Osteoblast (primary cell): ENCODE measurements around the gene CYP4F12. TPM values are rescaled to one million over a fixed set of nuclear protein-coding genes. Genes with fewer than 3 reads are reported as not detected.

Experiments used
- DNase-seq: peaks from one replicate; pipeline ENCODE4 v3.0.0; 2011; ENCODE audit warnings: low spot score, mixed read lengths; ENCODE audit not compliant: insufficient read length; ENCODE audit errors: missing footprints
- H2AFZ ChIP-seq: 2 replicates; pipeline ENCODE4 v1.6.0; 2011; ENCODE audit warnings: mild to moderate bottlenecking, low read length
- H3K27ac ChIP-seq: 2 replicates; pipeline ENCODE4 v1.5.1; 2011; ENCODE audit warnings: mild to moderate bottlenecking, low read depth, low read length, moderate library complexity
- H3K27me3 ChIP-seq: 2 replicates; pipeline ENCODE4 v1.6.0; 2012; ENCODE audit warnings: mild to moderate bottlenecking, control low read depth, inconsistent platforms, low read length, moderate library complexity; ENCODE audit not compliant: insufficient read depth
- H3K36me3 ChIP-seq: 2 replicates; pipeline ENCODE4 v1.5.1; 2011; ENCODE audit warnings: mild to moderate bottlenecking, low read length, control low read depth, moderate library complexity; ENCODE audit not compliant: insufficient read depth
- H3K4me1 ChIP-seq: 2 replicates; pipeline ENCODE4 v1.5.1; 2011; ENCODE audit warnings: mild to moderate bottlenecking, low read length, control low read depth, moderate library complexity; ENCODE audit not compliant: insufficient read depth
- H3K4me2 ChIP-seq: 2 replicates; pipeline ENCODE4 v1.6.0; 2011; ENCODE audit warnings: mild to moderate bottlenecking, low read length; ENCODE audit not compliant: insufficient read depth
- H3K4me3 ChIP-seq: fragments of 200-600 bp; sonication (generic); 3 replicates; pipeline ENCODE4 v1.5.1; 2012; ENCODE audit warnings: mild to moderate bottlenecking, low read length, inconsistent platforms; ENCODE audit not compliant: insufficient read depth
- H3K79me2 ChIP-seq: 2 replicates; pipeline ENCODE4 v1.6.0; 2012; ENCODE audit warnings: mild to moderate bottlenecking, low read length, control low read depth, inconsistent platforms; ENCODE audit not compliant: insufficient read depth
- H3K9me3 ChIP-seq: 2 replicates; pipeline ENCODE4 v1.5.1; 2011; ENCODE audit warnings: low read depth, low read length, control low read depth
- H4K20me1 ChIP-seq: 2 replicates; pipeline ENCODE4 v1.6.0; 2012; ENCODE audit warnings: mild to moderate bottlenecking, low read length, control low read depth; ENCODE audit not compliant: insufficient read depth
- CTCF ChIP-seq: IDR thresholded peaks from 2 replicates; pipeline ENCODE4 v1.5.1; 2011; ENCODE audit warnings: mild to moderate bottlenecking, low read depth, low read length, moderate library complexity; ENCODE audit errors: extremely low read depth
- total RNA-seq: library from RNA; depleted of rRNA; stranded (reverse); fragments of >200 nt; gene quantifications from 2 replicates; pipeline ENCODE4 v1.2.3, GENCODE V29; 2012

The CYP4F12 gene
- total RNA-seq, 1 donor: not detected

- Histone ChIP-seq H3K36me3 (no peaks in the 10 kb centered on the region), H3K9me3 (no peaks in the 10 kb centered on the region), H3K79me2 (no peaks in the 10 kb centered on the region), H3K4me2 (no peak overlapping the region), H3K4me1 (no peaks in the 10 kb centered on the region), H3K4me3 (no peak overlapping the region), H4K20me1 (no peaks in the 10 kb centered on the region), H2AFZ (no peak overlapping the region), H3K27me3 (no peaks in the 10 kb centered on the region), H3K27ac (no peak overlapping the region)
- no peak for TF ChIP-seq CTCF
- no peak for DNase-seq
Measured at GRCh38 chr19:15722956-15723355, 50.1 kb downstream of the CYP4F12 start.

- no peak for DNase-seq
- no peak within 1 kb of the TSS for H3K4me3 ChIP-seq
- H3K36me3 ChIP-seq: no peaks in the 10 kb centered on the region
- no peaks in the 10 kb centered on the region for H4K20me1 ChIP-seq
- H3K27ac ChIP-seq: no peak within 1 kb of the TSS
- no peaks in the 10 kb centered on the region for H3K27me3 ChIP-seq
- no peaks in the 10 kb centered on the region for H3K4me1 ChIP-seq
- H3K4me2 ChIP-seq: no peak within 1 kb of the TSS
- no peaks in the 10 kb centered on the region for H3K9me3 ChIP-seq
- H2AFZ ChIP-seq: no peak within 1 kb of the TSS
- no peaks in the 10 kb centered on the region for H3K79me2 ChIP-seq
- TF ChIP-seq CTCF: no peak
Measured at GRCh38 chr19:15727724-15728123, 54.8 kb downstream of the CYP4F12 start, which contains the start of gene OR10H2. TSS of gene OR10H2 (plus strand) at chr19:15728024. CDS start at chr19:15728044, 20 bp downstream.

- no peaks in the 10 kb centered on the region for H3K4me1 ChIP-seq
- no peaks in the 10 kb centered on the region for H3K36me3 ChIP-seq
- no peaks in the 10 kb centered on the region for H3K9me3 ChIP-seq
- H3K27me3 ChIP-seq: no peaks in the 10 kb centered on the region
- no peak overlapping the region for H3K27ac ChIP-seq
- no peak for TF ChIP-seq CTCF
- H3K79me2 ChIP-seq: no peaks in the 10 kb centered on the region
- no peak for DNase-seq
- no peak overlapping the region for H2AFZ ChIP-seq
- H3K4me3 ChIP-seq: no peak overlapping the region
- no peaks in the 10 kb centered on the region for H4K20me1 ChIP-seq
- no peak overlapping the region for H3K4me2 ChIP-seq
Measured at GRCh38 chr19:15730538-15730937, 57.7 kb downstream of the CYP4F12 start.

- Histone ChIP-seq H3K79me2 (no peaks in the 10 kb centered on the region), H3K36me3 (no peaks in the 10 kb centered on the region), H3K9me3 (no peaks in the 10 kb centered on the region), H3K4me2 (no peak overlapping the region), H3K27ac (no peak overlapping the region), H3K4me3 (no peak overlapping the region), H4K20me1 (no peaks in the 10 kb centered on the region), H3K4me1 (no peaks in the 10 kb centered on the region), H3K27me3 (no peaks in the 10 kb centered on the region), H2AFZ (no peak overlapping the region)
- no peak for DNase-seq
- no peak for TF ChIP-seq CTCF
Measured at GRCh38 chr19:15732388-15732787, 59.5 kb downstream of the CYP4F12 start.
